ENCODE measurements around the gene MOB1B.

DNA sequence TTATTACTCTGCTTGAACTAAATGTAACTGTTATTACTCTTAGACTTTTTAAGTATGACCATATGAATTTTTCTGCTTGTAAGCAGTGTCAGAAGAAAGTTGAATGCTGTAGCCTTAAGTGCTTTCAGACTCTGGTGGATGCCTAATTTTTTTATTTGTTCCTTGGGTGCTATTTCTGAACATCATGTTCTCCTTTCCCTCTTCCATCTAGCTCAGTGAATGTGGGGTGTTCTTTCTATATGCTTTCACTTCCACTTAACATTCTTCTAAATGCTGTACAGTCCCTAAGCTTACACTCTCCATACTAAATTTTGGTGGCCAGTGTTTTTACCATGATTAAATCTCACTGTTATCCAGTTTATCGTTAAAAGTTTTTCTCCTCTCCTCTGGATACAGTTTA lies 94.9 kb downstream of the MOB1B start:
- TF ChIP-seq EP300 (IDR thresholded peaks at IDR 0.05) (no peak), POLR2A (IDR thresholded peaks at IDR 0.05) (no peak), POLR2AphosphoS5 (IDR thresholded peaks at IDR 0.05) (peak in 1 of 3 donors; percentile 1)
